Activated T-helper 1 cell treated with anti-CD3 and anti-CD28 coated beads, Interleukin-12 subunit alpha, Interleukin-12 subunit beta, Interleukin-2, Interleukin-4 antibody, amounts not matched to agents 30 ng/mL and 10 ng/mL and 1 ng/mL, durations not matched to agents 14 hours and 24 hours and 36 hours (primary cell): ENCODE data around the gene RPH3AL. TPM values are rescaled to one million over a fixed set of nuclear protein-coding genes. Genes with fewer than 3 reads are reported as not detected.

Experiments
- DNase-seq: peaks from one replicate; pipeline ENCODE4 v3.0.0; 2021; ENCODE audit warnings: low spot score
- H3K27ac Mint-ChIP-seq: one replicate; pipeline ENCODE4 v1.8.0; 2021; ENCODE audit warnings: mild to moderate bottlenecking, mixed read lengths
- H3K27me3 Mint-ChIP-seq: one replicate; pipeline ENCODE4 v1.8.0; 2022; ENCODE audit warnings: mild to moderate bottlenecking, moderate library complexity, mixed read lengths; ENCODE audit not compliant: insufficient read depth
- H3K36me3 Mint-ChIP-seq: one replicate; pipeline ENCODE4 v1.8.0; 2021; ENCODE audit warnings: low read depth, mixed read lengths
- H3K4me1 Mint-ChIP-seq: one replicate; pipeline ENCODE4 v1.8.0; 2021; ENCODE audit warnings: low read depth, mixed read lengths
- H3K4me3 Mint-ChIP-seq: one replicate; pipeline ENCODE4 v1.8.0; 2021; ENCODE audit warnings: mild to moderate bottlenecking, moderate library complexity, mixed read lengths
- H3K9me3 Mint-ChIP-seq: one replicate; pipeline ENCODE4 v1.8.0; 2021; ENCODE audit warnings: mixed read lengths
- intact Hi-C: fragments of 100-400 bp; cut with micrococcal nuclease; formaldehyde crosslinking; loops from one replicate; pipeline ENCODE4 v1.15.1; 2024
- total RNA-seq: library from RNA; stranded (reverse); gene quantifications from 2 replicates; pipeline ENCODE4 v1.2.3, GENCODE V29; 2022

Gene RPH3AL
- total RNA-seq, 1 donor from 2014 or later, result 2.3 TPM

DNA sequence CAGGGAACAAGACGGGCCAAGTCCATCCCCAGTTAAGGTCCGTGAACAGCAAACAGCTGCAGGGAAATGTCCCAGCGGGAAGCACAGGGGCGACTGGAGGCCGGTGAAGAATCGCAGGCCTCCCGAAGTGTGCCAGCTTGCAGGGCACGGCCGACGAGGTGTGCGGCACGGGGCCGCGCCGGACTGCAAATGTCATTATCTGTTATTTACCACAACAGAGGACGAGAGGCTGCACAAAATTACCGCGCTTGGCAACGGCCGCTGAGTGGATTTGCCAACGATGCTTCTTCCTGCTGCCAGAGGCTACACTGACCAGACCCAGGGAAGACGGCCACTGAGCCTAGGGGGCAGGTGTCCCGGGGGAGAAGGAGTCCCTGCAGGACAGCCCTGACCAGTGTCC, 53.1 kb downstream of the RPH3AL start:
- H3K36me3 Mint-ChIP-seq, result no peaks in the 10 kb centered on the region
- H3K27me3 Mint-ChIP-seq, result peaks cover 2% of the 10 kb centered on the region
- H3K4me1 Mint-ChIP-seq, result no peaks in the 10 kb centered on the region
- no peak for DNase-seq
- no peaks in the 10 kb centered on the region for H3K9me3 Mint-ChIP-seq
- H3K4me3 Mint-ChIP-seq, result no peak overlapping the region
- intact Hi-C loops, result no loop called here
- H3K27ac Mint-ChIP-seq, result no peak overlapping the region

GRCh38 chr17:298791-299450, 53.7 kb downstream of the RPH3AL start:
- H3K27ac Mint-ChIP-seq, result no peak overlapping the region

GRCh38 chr17:297758-298157, 54.8 kb downstream of the RPH3AL start:
- no peaks in the 10 kb centered on the region for H3K9me3 Mint-ChIP-seq
- H3K27ac Mint-ChIP-seq, result no peak overlapping the region
- H3K4me1 Mint-ChIP-seq, result peaks cover 5% of the 10 kb centered on the region
- intact Hi-C loops, result no loop called here
- H3K27me3 Mint-ChIP-seq, result peaks cover 3% of the 10 kb centered on the region
- no peaks in the 10 kb centered on the region for H3K36me3 Mint-ChIP-seq
- DNase-seq, result no peak
- no peak overlapping the region for H3K4me3 Mint-ChIP-seq

More at GRCh38 chr17:298791-299450, 53.7 kb downstream of the RPH3AL start:
- intact Hi-C loops, result no loop called here
- no peak overlapping the region for H3K4me3 Mint-ChIP-seq
- peaks cover 5% of the 10 kb centered on the region for H3K27me3 Mint-ChIP-seq
- no peaks in the 10 kb centered on the region for H3K9me3 Mint-ChIP-seq
- H3K36me3 Mint-ChIP-seq, result no peaks in the 10 kb centered on the region
- no peaks in the 10 kb centered on the region for H3K4me1 Mint-ChIP-seq
- no peak for DNase-seq

DNA sequence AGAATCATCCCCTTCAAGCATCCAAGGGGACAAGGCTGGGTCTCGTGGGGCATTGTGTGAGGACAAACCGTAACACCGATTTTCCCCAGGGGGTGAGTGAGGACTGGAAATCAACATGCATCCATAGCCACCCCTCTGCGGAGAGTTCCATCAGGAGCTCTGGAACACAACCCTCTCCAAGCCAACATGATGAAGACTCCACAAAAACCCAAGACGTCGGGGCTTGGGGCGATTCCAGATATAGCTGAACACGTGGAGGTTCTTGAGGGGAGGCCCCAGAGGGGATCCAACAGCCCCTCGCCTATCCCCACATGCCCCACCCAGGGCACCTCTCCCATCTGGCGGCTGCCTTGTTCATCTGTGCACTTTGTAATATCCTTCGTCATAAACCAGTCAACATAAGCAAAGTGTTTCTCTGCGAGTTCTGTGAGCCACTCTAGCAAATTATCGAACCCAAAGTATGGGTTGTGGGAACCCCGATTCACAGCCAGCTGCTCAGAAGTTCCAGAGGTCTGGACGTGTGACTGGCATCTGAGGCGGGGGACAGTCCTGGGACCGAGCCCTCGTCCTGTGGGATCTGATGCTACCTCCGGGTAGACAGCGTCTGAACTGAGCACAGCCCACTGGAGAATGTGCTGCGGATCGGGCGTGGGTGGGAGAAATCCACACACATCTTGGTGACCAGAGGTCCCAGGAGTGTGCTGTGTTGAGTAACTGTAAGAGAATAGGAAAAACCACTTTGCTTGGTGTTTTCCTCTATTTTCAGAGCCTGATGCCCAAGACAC, 55.5 kb downstream of the RPH3AL start:
- Mint-ChIP-seq H3K9me3 (no peaks in the 10 kb centered on the region), H3K27ac (no peak overlapping the region), H3K4me1 (peaks cover 5% of the 10 kb centered on the region), H3K36me3 (no peaks in the 10 kb centered on the region), H3K4me3 (no peak overlapping the region), H3K27me3 (peaks cover 3% of the 10 kb centered on the region)
- intact Hi-C loops, result no loop called here
- DNase-seq, result no peak

DNA sequence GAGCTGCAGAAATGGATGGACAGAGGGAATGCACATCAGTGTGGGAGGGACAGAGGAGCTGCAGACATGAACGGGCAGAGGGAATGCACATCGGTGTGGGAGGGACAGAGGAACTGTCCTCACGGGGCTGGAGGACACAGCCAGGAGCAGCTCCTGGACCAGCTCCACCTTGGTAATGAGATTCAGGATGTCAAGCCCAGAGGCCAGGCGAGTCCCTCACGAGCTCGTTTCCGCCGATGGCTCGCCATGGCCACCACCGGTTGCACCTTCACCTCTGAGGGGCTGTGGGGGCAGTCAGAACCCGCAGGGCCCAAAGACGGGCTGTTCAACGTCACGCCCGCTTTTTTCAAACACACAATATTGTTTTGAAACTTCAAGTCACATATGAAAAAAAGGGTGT, 56.2 kb downstream of the RPH3AL start:
- Mint-ChIP-seq H3K27ac (no peak overlapping the region), H3K4me1 (peaks cover 5% of the 10 kb centered on the region), H3K9me3 (no peaks in the 10 kb centered on the region), H3K36me3 (no peaks in the 10 kb centered on the region), H3K27me3 (peaks cover 3% of the 10 kb centered on the region), H3K4me3 (no peak overlapping the region)
- no peak for DNase-seq
- intact Hi-C loops, result no loop called here

- peaks cover 5% of the 10 kb centered on the region for H3K4me1 Mint-ChIP-seq
- H3K36me3 Mint-ChIP-seq, result no peaks in the 10 kb centered on the region
- intact Hi-C loops, result no loop called here
- H3K27ac Mint-ChIP-seq, result no peak overlapping the region
- no peak for DNase-seq
- H3K4me3 Mint-ChIP-seq, result no peak overlapping the region
- H3K27me3 Mint-ChIP-seq, result peaks cover 3% of the 10 kb centered on the region
- H3K9me3 Mint-ChIP-seq, result no peaks in the 10 kb centered on the region
Measured at GRCh38 chr17:292531-293382, 59.9 kb downstream of the RPH3AL start.

DNA sequence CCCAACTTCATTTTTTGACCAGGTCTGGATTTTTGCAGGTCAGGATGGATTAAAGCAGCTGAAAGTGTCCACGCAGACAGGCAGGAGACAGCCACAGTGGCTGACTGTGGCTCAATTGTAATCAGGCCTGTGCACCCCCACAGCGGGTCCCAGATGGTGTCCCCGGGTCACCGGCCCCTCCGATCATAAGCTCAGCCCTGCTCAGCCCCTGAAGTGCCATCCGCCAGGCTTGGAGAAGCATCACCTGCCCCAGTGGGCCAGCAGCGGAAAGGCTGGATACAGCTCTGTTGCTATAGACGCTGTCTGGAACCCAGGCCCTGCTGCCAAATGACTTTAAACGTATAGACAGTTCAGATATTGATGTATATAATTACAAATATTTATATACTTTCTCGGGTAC, 60.6 kb downstream of the RPH3AL start:
- no peak overlapping the region for H3K27ac Mint-ChIP-seq
- intact Hi-C loops, result no loop called here
- no peaks in the 10 kb centered on the region for H3K36me3 Mint-ChIP-seq
- peaks cover 5% of the 10 kb centered on the region for H3K4me1 Mint-ChIP-seq
- DNase-seq, result no peak
- H3K4me3 Mint-ChIP-seq, result no peak overlapping the region
- no peaks in the 10 kb centered on the region for H3K9me3 Mint-ChIP-seq
- H3K27me3 Mint-ChIP-seq, result peaks cover 3% of the 10 kb centered on the region

DNA sequence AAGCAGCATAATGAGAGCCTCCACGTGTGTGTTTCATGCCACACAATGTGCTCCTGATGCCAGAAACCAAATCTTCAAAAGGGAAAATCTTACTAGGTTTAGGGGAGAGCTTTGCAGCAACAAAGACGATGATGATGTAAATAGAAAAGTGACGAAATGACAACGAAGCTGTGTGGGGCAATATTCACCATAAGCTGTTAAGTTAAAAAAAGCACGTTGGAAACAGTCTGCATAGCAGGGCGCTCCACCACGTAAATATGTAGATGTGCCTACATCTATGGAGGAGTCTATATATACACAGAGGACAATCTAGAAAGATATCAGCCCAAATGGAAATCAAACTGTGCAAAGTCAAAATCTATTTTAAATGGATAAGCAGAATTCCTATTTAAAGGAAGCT, 61.0 kb downstream of the RPH3AL start:
- Mint-ChIP-seq H3K9me3 (no peaks in the 10 kb centered on the region), H3K4me3 (no peak overlapping the region), H3K27me3 (peaks cover 3% of the 10 kb centered on the region), H3K36me3 (no peaks in the 10 kb centered on the region), H3K4me1 (peaks cover 5% of the 10 kb centered on the region), H3K27ac (no peak overlapping the region)
- DNase-seq, result no peak
- intact Hi-C loops, result no loop called here

GRCh38 chr17:290626-291025, 62.0 kb downstream of the RPH3AL start:
- peaks cover 3% of the 10 kb centered on the region for H3K27me3 Mint-ChIP-seq
- H3K9me3 Mint-ChIP-seq, result no peaks in the 10 kb centered on the region
- no peak for DNase-seq
- peaks cover 5% of the 10 kb centered on the region for H3K4me1 Mint-ChIP-seq
- H3K4me3 Mint-ChIP-seq, result no peak overlapping the region
- no peaks in the 10 kb centered on the region for H3K36me3 Mint-ChIP-seq
- intact Hi-C loops, result no loop called here
- H3K27ac Mint-ChIP-seq, result no peak overlapping the region

DNA sequence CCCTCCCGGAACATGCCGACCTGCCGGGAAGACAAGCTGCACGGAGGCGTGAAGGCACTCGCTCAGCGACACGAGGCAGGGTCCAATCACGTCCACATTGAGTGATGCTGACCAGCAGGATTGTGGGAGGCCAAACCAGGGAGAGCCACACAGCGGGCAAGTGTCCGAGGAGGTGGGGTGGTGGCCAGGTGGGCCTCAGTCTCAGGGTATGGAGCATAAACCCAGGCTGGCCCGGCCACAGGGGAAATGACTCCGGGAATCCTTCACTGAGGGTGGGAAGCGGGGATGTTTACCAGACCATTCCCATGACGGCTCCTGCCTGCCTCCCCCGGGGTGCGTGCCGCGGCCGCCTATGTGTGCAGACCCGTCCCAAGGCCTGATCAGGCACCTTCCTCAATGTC, 62.5 kb downstream of the RPH3AL start:
- no peak overlapping the region for H3K27ac Mint-ChIP-seq
- intact Hi-C loops, result no loop called here
- H3K36me3 Mint-ChIP-seq, result no peaks in the 10 kb centered on the region
- peaks cover 3% of the 10 kb centered on the region for H3K27me3 Mint-ChIP-seq
- H3K4me3 Mint-ChIP-seq, result no peak overlapping the region
- peaks cover 5% of the 10 kb centered on the region for H3K4me1 Mint-ChIP-seq
- DNase-seq, result no peak
- no peaks in the 10 kb centered on the region for H3K9me3 Mint-ChIP-seq

DNA sequence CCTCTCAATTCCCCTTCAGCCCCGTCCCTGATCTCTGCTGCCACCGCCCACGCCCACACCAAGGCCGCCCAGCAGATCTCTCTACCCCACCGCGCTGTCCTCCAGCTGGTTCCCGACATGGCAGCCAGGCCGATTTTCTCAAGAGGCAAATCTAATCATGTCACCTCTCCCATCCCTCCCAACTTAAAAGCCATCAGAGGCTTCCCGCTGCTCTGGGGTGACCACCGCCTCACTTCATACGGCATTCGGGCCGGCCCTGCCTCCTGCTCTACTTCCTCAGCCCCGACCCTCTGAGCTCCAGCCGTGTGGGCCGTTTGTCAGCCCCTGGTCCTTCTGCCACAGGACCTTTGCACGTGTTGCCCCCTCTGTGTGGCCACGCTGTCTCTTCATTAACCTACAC, 63.2 kb downstream of the RPH3AL start:
- intact Hi-C loops, result no loop called here
- Mint-ChIP-seq H3K4me3 (no peak overlapping the region), H3K9me3 (no peaks in the 10 kb centered on the region), H3K4me1 (peaks cover 5% of the 10 kb centered on the region), H3K36me3 (no peaks in the 10 kb centered on the region), H3K27me3 (peaks cover 2% of the 10 kb centered on the region), H3K27ac (no peak overlapping the region)
- DNase-seq, result no peak

- no peaks in the 10 kb centered on the region for H3K27me3 Mint-ChIP-seq
- no peak overlapping the region for H3K27ac Mint-ChIP-seq
- peaks cover 5% of the 10 kb centered on the region for H3K4me1 Mint-ChIP-seq
- H3K4me3 Mint-ChIP-seq, result no peak overlapping the region
- H3K36me3 Mint-ChIP-seq, result no peaks in the 10 kb centered on the region
- intact Hi-C loops, result no loop called here
- no peak for DNase-seq
- no peaks in the 10 kb centered on the region for H3K9me3 Mint-ChIP-seq
Measured at GRCh38 chr17:288802-289356, 63.7 kb downstream of the RPH3AL start.

DNA sequence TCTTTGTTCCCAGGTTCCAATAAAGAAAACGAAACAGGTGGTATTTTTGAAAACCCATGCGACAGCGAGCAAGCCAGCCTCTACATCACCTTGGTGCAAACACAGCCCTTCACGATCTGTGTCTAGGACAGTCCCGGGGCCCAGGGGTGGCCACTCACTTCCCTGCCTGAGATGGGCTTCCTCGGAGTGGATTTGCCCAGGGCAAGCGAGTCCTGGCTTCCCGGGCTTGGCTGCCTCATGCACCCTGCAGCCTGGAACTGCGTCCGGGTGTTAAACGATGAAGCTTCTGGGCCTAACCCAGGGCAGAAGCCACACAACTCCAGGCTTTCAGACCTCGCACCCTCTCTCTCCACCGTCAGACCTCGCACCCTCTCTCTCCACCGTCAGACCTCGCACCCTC, 66.0 kb downstream of the RPH3AL start:
- Mint-ChIP-seq H3K27ac (no peak overlapping the region), H3K36me3 (no peaks in the 10 kb centered on the region), H3K4me3 (no peak overlapping the region), H3K27me3 (no peaks in the 10 kb centered on the region), H3K9me3 (no peaks in the 10 kb centered on the region), H3K4me1 (no peaks in the 10 kb centered on the region)
- no peak for DNase-seq
- intact Hi-C loops, result no loop called here
